Brain microvascular endothelial cell (primary cell): ENCODE measurements around the gene CIT.

ENCODE experiments used
- DNase-seq: peaks from one replicate; pipeline ENCODE4 v3.0.0-alpha.2; 2020
- H3K27ac ChIP-seq: fragments of 250-450 bp; sonication (Bioruptor Pico); 2 replicates; pipeline ENCODE4 v1.5.1; 2020; ENCODE audit warnings: mild to moderate bottlenecking, moderate library complexity
- H3K27me3 ChIP-seq: fragments of 250-450 bp; sonication (Bioruptor Pico); replicated peaks from 2 replicates; pipeline ENCODE4 v1.5.1; 2020; ENCODE audit warnings: mild to moderate bottlenecking
- H3K36me3 ChIP-seq: fragments of 250-450 bp; sonication (Bioruptor Pico); replicated peaks from 2 replicates; pipeline ENCODE4 v1.5.1; 2020; ENCODE audit warnings: mild to moderate bottlenecking
- H3K4me3 ChIP-seq: 2 replicates; pipeline ENCODE4 v1.5.1; 2011; ENCODE audit warnings: low read depth, mild to moderate bottlenecking, control low read depth, low read length, moderate library complexity
- CTCF ChIP-seq: IDR thresholded peaks from 2 replicates; pipeline ENCODE4 v1.5.1; 2011; ENCODE audit warnings: low read depth, mild to moderate bottlenecking, moderate library complexity, low read length, control low read depth, inconsistent platforms; ENCODE audit errors: missing control alignments
- in situ Hi-C: cut with HindIII; loops from 2 replicates; pipeline ENCODE4 v1.10.0; 2017; ENCODE audit warnings: low sequenced_read_pairs, low pct_ligation_motif_present

CIT gene

GRCh38 chr12:119876761-119877638 is at the start of gene CIT:
CIT (minus strand) TSS chr12:119877320; CDS start chr12:119876168, 1,152 bp downstream.
- H3K4me3 ChIP-seq = peak within 1 kb of the TSS; percentile 95
- no peak within 1 kb of the TSS for H3K27ac ChIP-seq
- TF ChIP-seq CTCF = no peak
- no peaks in the 10 kb centered on the region for H3K36me3 ChIP-seq
- in situ Hi-C loops = no loop called here
- no peaks in the 10 kb centered on the region for H3K27me3 ChIP-seq
- DNase-seq = peak; percentile 90

GRCh38 chr12:119925269-119925668 is 48.1 kb upstream of the CIT start:
- DNase-seq = no peak
- no peak for TF ChIP-seq CTCF
- no peaks in the 10 kb centered on the region for H3K27me3 ChIP-seq
- in situ Hi-C loops = no loop called here
- no peak overlapping the region for H3K27ac ChIP-seq
- H3K4me3 ChIP-seq = no peak overlapping the region
- no peaks in the 10 kb centered on the region for H3K36me3 ChIP-seq

GRCh38 chr12:119920064-119920463 is 42.9 kb upstream of the CIT start:
- no peaks in the 10 kb centered on the region for H3K36me3 ChIP-seq
- no peaks in the 10 kb centered on the region for H3K27me3 ChIP-seq
- in situ Hi-C loops = no loop called here
- H3K27ac ChIP-seq = no peak overlapping the region
- H3K4me3 ChIP-seq = no peak overlapping the region
- TF ChIP-seq CTCF = no peak
- no peak for DNase-seq

GRCh38 chr12:119915894-119916510 is 38.9 kb upstream of the CIT start:
- no peaks in the 10 kb centered on the region for H3K27me3 ChIP-seq
- H3K27ac ChIP-seq = no peak overlapping the region
- in situ Hi-C loops = no loop called here
- no peaks in the 10 kb centered on the region for H3K36me3 ChIP-seq
- no peak for DNase-seq
- no peak overlapping the region for H3K4me3 ChIP-seq
- TF ChIP-seq CTCF = no peak

- no peak for TF ChIP-seq CTCF
- no peaks in the 10 kb centered on the region for H3K27me3 ChIP-seq
- H3K27ac ChIP-seq = no peak overlapping the region
- H3K4me3 ChIP-seq = no peak overlapping the region
- no peaks in the 10 kb centered on the region for H3K36me3 ChIP-seq
- in situ Hi-C loops = no loop called here
- no peak for DNase-seq
Observed at GRCh38 chr12:119914666-119915065, 37.5 kb upstream of the CIT start.
